ENCODE data around the gene NTS. TPM values are rescaled to one million over a fixed set of nuclear protein-coding genes. Genes with fewer than 3 reads are reported as not detected.

NTS gene
- total and polyA plus RNA-seq, 5 donors from 2014 or later: not detected

GRCh38 chr12:85835426-85836196, 38.5 kb upstream of the NTS start:
- H3K4me1 ChIP-seq (ENCODE audit: control insufficient read depth, insufficient read depth, low read length, poor library complexity, severe bottlenecking): no peaks in the 10 kb centered on the region
- no peak for DNase-seq
- no peaks in the 10 kb centered on the region for H3K27me3 Mint-ChIP-seq
- no peaks in the 10 kb centered on the region for H3K9me3 ChIP-seq (ENCODE audit: control insufficient read depth in 2 of 2, low read length in 2 of 2)
- no peak overlapping the region for H3K27ac Mint-ChIP-seq
- ATAC-seq (ENCODE audit: low read depth in 2 of 2): no peak
- no peaks in the 10 kb centered on the region for H3K4me1 Mint-ChIP-seq
- H3K27ac ChIP-seq (ENCODE audit: insufficient read depth, low read length, poor library complexity, severe bottlenecking): no peak overlapping the region
- peaks cover 0 to 1% (median 0%) of the 10 kb centered on the region in 7 donors for H3K9me3 Mint-ChIP-seq
- no peak overlapping the region for H3K4me3 ChIP-seq (ENCODE audit: low read depth, low read length)
- no peaks in the 10 kb centered on the region for H3K36me3 Mint-ChIP-seq
- no peaks in the 10 kb centered on the region for H3K27me3 ChIP-seq (ENCODE audit: control insufficient read depth, insufficient read depth, low read length)
- no peak overlapping the region for H3K4me3 Mint-ChIP-seq
- H3K36me3 ChIP-seq (ENCODE audit: control insufficient read depth, insufficient read depth, low read length): no peaks in the 10 kb centered on the region

- Histone ChIP-seq H3K9me3 (ENCODE audit: control insufficient read depth in 2 of 2, low read length in 2 of 2) (no peaks in the 10 kb centered on the region), H3K36me3 (ENCODE audit: control insufficient read depth, insufficient read depth, low read length) (no peaks in the 10 kb centered on the region), H3K27me3 (ENCODE audit: control insufficient read depth, insufficient read depth, low read length) (no peaks in the 10 kb centered on the region), H3K4me1 (ENCODE audit: control insufficient read depth, insufficient read depth, low read length, poor library complexity, severe bottlenecking) (no peaks in the 10 kb centered on the region), H3K4me3 (ENCODE audit: low read depth, low read length) (no peak within 1 kb of the TSS), H3K27ac (ENCODE audit: insufficient read depth, low read length, poor library complexity, severe bottlenecking) (no peak within 1 kb of the TSS)
- no peak for ATAC-seq (ENCODE audit: low read depth in 2 of 2)
- H3K27ac Mint-ChIP-seq: no peak within 1 kb of the TSS
- no peaks in the 10 kb centered on the region for H3K36me3 Mint-ChIP-seq
- peaks cover 0 to 3% (median 0%) of the 10 kb centered on the region in 7 donors for H3K9me3 Mint-ChIP-seq
- H3K27me3 Mint-ChIP-seq: no peaks in the 10 kb centered on the region
- H3K4me1 Mint-ChIP-seq: no peaks in the 10 kb centered on the region
- H3K4me3 Mint-ChIP-seq: no peak within 1 kb of the TSS
- no peak for DNase-seq
These were observed 37.7 kb upstream of the NTS start, which contains the start of gene RASSF9 for GRCh38 chr12:85836197-85837090. Gene RASSF9 (minus strand): TSS chr12:85836409. CDS start chr12:85836201, 208 bp downstream.

GRCh38 chr12:85843606-85844310, 30.3 kb upstream of the NTS start:
- H3K9me3 ChIP-seq (ENCODE audit: control insufficient read depth in 2 of 2, low read length in 2 of 2): no peaks in the 10 kb centered on the region
- Mint-ChIP-seq H3K4me3 (no peak overlapping the region), H3K27me3 (no peaks in the 10 kb centered on the region), H3K27ac (no peak overlapping the region), H3K9me3 (peaks cover 0 to 3% (median 0%) of the 10 kb centered on the region in 7 donors), H3K4me1 (no peaks in the 10 kb centered on the region), H3K36me3 (no peaks in the 10 kb centered on the region)
- DNase-seq: no peak
- no peak overlapping the region for H3K4me3 ChIP-seq (ENCODE audit: low read depth, low read length)
- ATAC-seq (ENCODE audit: low read depth in 2 of 2): no peak
- H3K36me3 ChIP-seq (ENCODE audit: control insufficient read depth, insufficient read depth, low read length): no peaks in the 10 kb centered on the region
- H3K27ac ChIP-seq (ENCODE audit: insufficient read depth, low read length, poor library complexity, severe bottlenecking): no peak overlapping the region
- H3K4me1 ChIP-seq (ENCODE audit: control insufficient read depth, insufficient read depth, low read length, poor library complexity, severe bottlenecking): no peaks in the 10 kb centered on the region
- no peaks in the 10 kb centered on the region for H3K27me3 ChIP-seq (ENCODE audit: control insufficient read depth, insufficient read depth, low read length)

GRCh38 chr12:85849344-85849743, 24.8 kb upstream of the NTS start:
- DNase-seq: no peak
- H3K27ac Mint-ChIP-seq: no peak overlapping the region
- H3K36me3 Mint-ChIP-seq: no peaks in the 10 kb centered on the region
- Histone ChIP-seq H3K27me3 (ENCODE audit: control insufficient read depth, insufficient read depth, low read length) (no peaks in the 10 kb centered on the region), H3K27ac (ENCODE audit: insufficient read depth, low read length, poor library complexity, severe bottlenecking) (no peak overlapping the region), H3K4me3 (ENCODE audit: low read depth, low read length) (no peak overlapping the region), H3K4me1 (ENCODE audit: control insufficient read depth, insufficient read depth, low read length, poor library complexity, severe bottlenecking) (no peaks in the 10 kb centered on the region), H3K9me3 (ENCODE audit: control insufficient read depth in 2 of 2, low read length in 2 of 2) (no peaks in the 10 kb centered on the region), H3K36me3 (ENCODE audit: control insufficient read depth, insufficient read depth, low read length) (no peaks in the 10 kb centered on the region)
- no peaks in the 10 kb centered on the region for H3K27me3 Mint-ChIP-seq
- no peak for ATAC-seq (ENCODE audit: low read depth in 2 of 2)
- H3K4me3 Mint-ChIP-seq: no peak overlapping the region
- H3K4me1 Mint-ChIP-seq: no peaks in the 10 kb centered on the region
- peaks cover 0 to 16% (median 2%) of the 10 kb centered on the region in 7 donors for H3K9me3 Mint-ChIP-seq

DNA sequence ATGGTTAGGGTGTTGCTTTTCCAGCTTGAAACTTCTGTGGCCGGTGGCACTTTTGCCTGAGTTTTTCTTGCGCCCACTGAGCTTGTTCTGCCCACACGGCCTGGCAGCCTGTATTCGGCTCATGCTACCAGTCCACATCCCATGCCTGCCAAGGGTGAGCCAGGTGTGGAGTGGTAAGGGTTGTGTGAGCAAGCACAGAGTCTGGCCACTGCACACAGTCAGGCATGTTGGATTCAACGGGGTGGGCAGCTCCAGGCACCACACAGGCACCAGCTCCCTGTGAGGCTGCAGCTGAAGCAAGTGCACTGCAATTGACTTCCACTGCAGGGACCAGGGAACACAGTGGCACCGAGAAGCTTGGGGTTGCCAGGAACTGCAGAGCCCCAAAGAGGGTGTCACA, 18.8 kb upstream of the NTS start:
- Mint-ChIP-seq H3K4me3 (no peak overlapping the region), H3K27me3 (no peaks in the 10 kb centered on the region), H3K4me1 (no peaks in the 10 kb centered on the region), H3K9me3 (peaks cover 0 to 9% (median 6%) of the 10 kb centered on the region in 7 donors), H3K27ac (no peak overlapping the region), H3K36me3 (no peaks in the 10 kb centered on the region)
- Histone ChIP-seq H3K27me3 (ENCODE audit: control insufficient read depth, insufficient read depth, low read length) (no peaks in the 10 kb centered on the region), H3K36me3 (ENCODE audit: control insufficient read depth, insufficient read depth, low read length) (no peaks in the 10 kb centered on the region), H3K4me3 (ENCODE audit: low read depth, low read length) (no peak overlapping the region), H3K9me3 (ENCODE audit: control insufficient read depth in 2 of 2, low read length in 2 of 2) (no peaks in the 10 kb centered on the region), H3K4me1 (ENCODE audit: control insufficient read depth, insufficient read depth, low read length, poor library complexity, severe bottlenecking) (no peaks in the 10 kb centered on the region), H3K27ac (ENCODE audit: insufficient read depth, low read length, poor library complexity, severe bottlenecking) (no peak overlapping the region)
- no peak for ATAC-seq (ENCODE audit: low read depth in 2 of 2)
- no peak for DNase-seq

DNA sequence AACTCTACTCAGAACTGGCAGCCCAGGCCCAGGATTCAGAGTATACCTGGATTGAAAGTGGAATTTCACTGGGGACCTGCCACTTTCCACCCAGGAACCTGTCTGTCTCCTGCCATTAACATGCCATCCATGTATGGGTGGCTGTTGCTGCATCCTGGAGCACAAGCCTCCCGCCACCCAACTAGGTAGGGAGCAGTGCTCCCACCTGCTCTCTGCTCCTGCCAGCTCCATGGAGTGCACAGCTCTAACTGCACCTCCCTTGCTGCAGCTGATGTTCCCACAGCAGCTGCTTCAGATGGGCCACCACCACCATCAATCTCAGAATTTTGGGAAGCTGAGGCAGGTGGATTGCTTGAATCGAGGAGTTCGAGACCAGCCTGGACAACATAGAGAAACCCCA, 17.1 kb upstream of the NTS start:
- Histone ChIP-seq H3K4me1 (ENCODE audit: control insufficient read depth, insufficient read depth, low read length, poor library complexity, severe bottlenecking) (no peaks in the 10 kb centered on the region), H3K27ac (ENCODE audit: insufficient read depth, low read length, poor library complexity, severe bottlenecking) (no peak overlapping the region), H3K36me3 (ENCODE audit: control insufficient read depth, insufficient read depth, low read length) (no peaks in the 10 kb centered on the region), H3K27me3 (ENCODE audit: control insufficient read depth, insufficient read depth, low read length) (no peaks in the 10 kb centered on the region), H3K9me3 (ENCODE audit: control insufficient read depth in 2 of 2, low read length in 2 of 2) (no peaks in the 10 kb centered on the region), H3K4me3 (ENCODE audit: low read depth, low read length) (no peak overlapping the region)
- DNase-seq (no peak), ATAC-seq (ENCODE audit: low read depth in 2 of 2) (no peak)
- H3K27me3 Mint-ChIP-seq: no peaks in the 10 kb centered on the region
- no peaks in the 10 kb centered on the region for H3K36me3 Mint-ChIP-seq
- no peak overlapping the region for H3K4me3 Mint-ChIP-seq
- H3K27ac Mint-ChIP-seq: no peak overlapping the region
- H3K9me3 Mint-ChIP-seq: peaks cover 0 to 13% (median 9%) of the 10 kb centered on the region in 7 donors
- no peaks in the 10 kb centered on the region for H3K4me1 Mint-ChIP-seq

DNA sequence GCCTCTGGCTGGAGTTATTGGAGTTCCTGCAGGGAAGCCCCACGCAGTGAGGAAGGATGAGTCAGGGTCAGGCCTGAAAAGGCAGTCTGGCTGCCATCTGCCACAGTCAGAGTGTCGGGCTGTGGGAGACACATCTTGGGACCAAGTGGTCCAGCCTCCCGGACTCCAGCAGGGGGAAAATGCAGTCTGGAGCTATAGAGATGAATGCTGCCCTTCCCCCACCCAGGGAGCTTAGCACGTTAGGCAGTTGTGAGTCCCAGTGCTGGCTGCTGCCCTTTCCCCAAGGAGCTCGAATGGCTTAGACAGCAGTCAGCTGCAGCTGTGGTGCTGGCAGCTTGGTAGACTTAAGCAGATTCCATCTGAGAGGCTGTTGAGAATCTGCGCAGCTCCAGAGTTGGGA, 8.2 kb upstream of the NTS start:
- no peak overlapping the region for H3K4me3 Mint-ChIP-seq
- no peaks in the 10 kb centered on the region for H3K36me3 Mint-ChIP-seq
- ATAC-seq (ENCODE audit: low read depth in 2 of 2): no peak
- H3K27me3 ChIP-seq (ENCODE audit: control insufficient read depth, insufficient read depth, low read length): no peaks in the 10 kb centered on the region
- no peaks in the 10 kb centered on the region for H3K36me3 ChIP-seq (ENCODE audit: control insufficient read depth, insufficient read depth, low read length)
- H3K4me3 ChIP-seq (ENCODE audit: low read depth, low read length): no peak overlapping the region
- H3K9me3 Mint-ChIP-seq: peaks cover 0 to 18% (median 5%) of the 10 kb centered on the region in 7 donors
- DNase-seq: no peak
- no peaks in the 10 kb centered on the region for H3K4me1 Mint-ChIP-seq
- no peak overlapping the region for H3K27ac Mint-ChIP-seq
- H3K9me3 ChIP-seq (ENCODE audit: control insufficient read depth in 2 of 2, low read length in 2 of 2): no peaks in the 10 kb centered on the region
- H3K27me3 Mint-ChIP-seq: no peaks in the 10 kb centered on the region
- H3K27ac ChIP-seq (ENCODE audit: insufficient read depth, low read length, poor library complexity, severe bottlenecking): no peak overlapping the region
- H3K4me1 ChIP-seq (ENCODE audit: control insufficient read depth, insufficient read depth, low read length, poor library complexity, severe bottlenecking): no peaks in the 10 kb centered on the region

Data from CD4-positive, CD25-positive, alpha-beta regulatory T cell (primary cell).